ENCODE measurements around the gene SP110.

Gene SP110

DNA sequence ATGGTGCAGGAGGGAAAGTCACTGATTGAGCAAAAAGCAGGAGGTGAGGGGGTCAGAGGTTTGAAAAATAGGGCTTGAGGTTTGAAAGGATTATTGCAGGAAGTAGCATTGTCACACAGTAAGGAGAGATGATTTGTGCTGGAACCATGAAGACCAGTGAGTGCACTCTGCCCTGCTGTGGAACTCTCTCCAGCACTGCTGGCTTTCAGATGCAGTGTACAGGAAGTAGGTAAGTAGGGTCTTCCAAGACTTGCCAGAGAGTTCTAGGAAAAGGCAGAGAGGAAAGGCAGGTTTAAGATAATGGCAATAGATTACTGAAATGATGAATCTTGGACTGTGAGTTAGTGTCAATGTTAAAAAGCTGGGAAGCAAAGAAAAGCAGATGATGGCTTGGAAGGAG lies 11.2 kb downstream of the SP110 start:
- TF ChIP-seq, protein P1, sequence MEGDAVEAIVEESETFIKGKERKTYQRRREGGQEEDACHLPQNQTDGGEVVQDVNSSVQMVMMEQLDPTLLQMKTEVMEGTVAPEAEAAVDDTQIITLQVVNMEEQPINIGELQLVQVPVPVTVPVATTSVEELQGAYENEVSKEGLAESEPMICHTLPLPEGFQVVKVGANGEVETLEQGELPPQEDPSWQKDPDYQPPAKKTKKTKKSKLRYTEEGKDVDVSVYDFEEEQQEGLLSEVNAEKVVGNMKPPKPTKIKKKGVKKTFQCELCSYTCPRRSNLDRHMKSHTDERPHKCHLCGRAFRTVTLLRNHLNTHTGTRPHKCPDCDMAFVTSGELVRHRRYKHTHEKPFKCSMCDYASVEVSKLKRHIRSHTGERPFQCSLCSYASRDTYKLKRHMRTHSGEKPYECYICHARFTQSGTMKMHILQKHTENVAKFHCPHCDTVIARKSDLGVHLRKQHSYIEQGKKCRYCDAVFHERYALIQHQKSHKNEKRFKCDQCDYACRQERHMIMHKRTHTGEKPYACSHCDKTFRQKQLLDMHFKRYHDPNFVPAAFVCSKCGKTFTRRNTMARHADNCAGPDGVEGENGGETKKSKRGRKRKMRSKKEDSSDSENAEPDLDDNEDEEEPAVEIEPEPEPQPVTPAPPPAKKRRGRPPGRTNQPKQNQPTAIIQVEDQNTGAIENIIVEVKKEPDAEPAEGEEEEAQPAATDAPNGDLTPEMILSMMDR (IDR thresholded peaks at IDR 0.05; ENCODE audit: low read depth, low read length), result no peak
- H3K4me3 ChIP-seq (ENCODE audit: low read depth, low read length), result no peak overlapping the region

DNA sequence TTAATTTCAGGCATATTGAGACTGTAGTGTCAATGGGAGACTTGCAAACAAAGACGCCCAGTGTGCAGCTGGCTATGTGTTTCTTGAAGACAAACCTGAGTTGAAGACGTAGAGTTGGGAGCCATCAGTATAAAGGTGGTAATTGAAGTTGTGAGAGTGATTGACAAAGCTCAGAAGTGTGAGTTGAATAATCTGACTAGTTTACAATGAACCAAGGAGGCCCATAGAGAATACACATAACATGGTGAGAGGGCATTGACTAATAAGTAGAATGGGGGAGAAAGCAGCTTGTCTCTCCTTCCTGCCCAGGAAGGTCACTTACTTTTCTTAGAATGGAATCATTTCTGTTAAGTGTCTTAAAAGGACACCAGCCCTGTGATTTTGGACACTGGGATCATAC lies 14.1 kb downstream of the SP110 start:
- no peak overlapping the region for H3K4me3 ChIP-seq (ENCODE audit: low read depth, low read length)
- TF ChIP-seq, protein P1 (IDR thresholded peaks at IDR 0.05; ENCODE audit: low read depth, low read length), result no peak

DNA sequence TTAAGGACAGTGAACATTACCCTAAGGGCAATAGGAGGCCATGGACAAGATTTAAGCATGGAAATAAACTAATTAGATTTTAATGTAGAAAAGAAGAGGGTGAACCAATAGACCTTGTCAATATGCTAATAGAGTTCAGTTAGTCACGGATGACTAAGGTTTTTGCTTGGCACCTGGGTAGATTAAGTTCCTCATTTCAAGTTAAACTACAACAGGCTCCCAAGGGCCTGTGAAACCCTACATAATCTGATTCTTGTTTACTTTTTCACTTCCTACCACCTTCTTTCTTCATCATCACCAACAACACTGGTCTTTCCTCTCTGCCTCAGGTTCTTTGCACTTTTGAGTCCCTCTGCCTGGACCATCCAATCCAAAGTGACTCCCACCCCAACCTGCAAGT lies 14.8 kb downstream of the SP110 start:
- TF ChIP-seq, protein P1 (IDR thresholded peaks at IDR 0.05; ENCODE audit: low read depth, low read length), result no peak
- no peak overlapping the region for H3K4me3 ChIP-seq (ENCODE audit: low read depth, low read length)

GRCh38 chr2:230203110-230203676 lies 16.6 kb downstream of the SP110 start:
- TF ChIP-seq, protein P1 (IDR thresholded peaks at IDR 0.05; ENCODE audit: low read depth, low read length), result no peak
- no peak overlapping the region for H3K4me3 ChIP-seq (ENCODE audit: low read depth, low read length)

DNA sequence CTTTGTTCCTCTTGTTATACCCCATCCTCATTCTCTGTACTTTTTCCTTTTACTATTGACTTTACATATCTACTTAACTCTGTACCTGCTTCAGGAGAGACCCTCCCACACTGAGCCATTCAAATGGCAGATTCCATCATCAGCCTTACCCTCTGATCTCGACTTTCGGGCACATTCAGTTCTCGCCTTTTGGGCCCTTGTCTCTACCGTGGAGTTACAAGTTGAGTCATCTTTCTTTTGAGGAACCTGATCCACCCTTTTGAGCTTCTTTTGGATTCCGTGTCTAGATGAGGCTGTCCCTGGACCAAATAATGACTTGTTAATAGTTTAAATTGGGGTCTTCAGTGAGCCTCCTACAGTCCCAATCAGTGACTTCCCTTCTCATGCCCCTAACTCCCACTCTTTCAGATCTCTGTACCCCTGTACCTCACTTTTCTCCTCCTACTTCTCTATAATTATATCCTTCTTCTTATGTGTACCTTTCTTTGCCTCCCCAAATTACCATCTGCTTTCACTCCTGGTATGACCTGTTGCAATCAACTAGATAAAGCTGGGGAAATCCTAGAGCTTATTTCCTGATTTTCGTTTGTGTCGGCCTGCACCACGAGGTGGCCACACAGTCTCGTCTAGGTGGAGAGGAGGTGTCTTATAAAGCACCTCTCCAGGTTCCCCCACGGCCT lies 17.2 kb downstream of the SP110 start:
- no peak overlapping the region for H3K4me3 ChIP-seq (ENCODE audit: low read depth, low read length)
- TF ChIP-seq, protein P1 (IDR thresholded peaks at IDR 0.05; ENCODE audit: low read depth, low read length), result no peak

- H3K4me3 ChIP-seq (ENCODE audit: low read depth, low read length), result no peak overlapping the region
- TF ChIP-seq, protein P1 (IDR thresholded peaks at IDR 0.05; ENCODE audit: low read depth, low read length), result no peak
Observed at GRCh38 chr2:230184727-230185578, 34.8 kb downstream of the SP110 start.

- H3K4me3 ChIP-seq (ENCODE audit: low read depth, low read length), result no peak overlapping the region
- TF ChIP-seq, protein P1 (IDR thresholded peaks at IDR 0.05; ENCODE audit: low read depth, low read length), result no peak
Observed at GRCh38 chr2:230181195-230181594, 38.6 kb downstream of the SP110 start.

All from WI38 (cell line).